HG02623 (cell line): ENCODE data around the gene FSTL3.
"Not testable (repeated sequence)": the region's sequence is repeated elsewhere in the genome, so short reads cannot be mapped to it uniquely, and the experiment has no call there.

Source experiments
- ATAC-seq: cut with Tn5 transposase; IDR thresholded peaks from one replicate; pipeline ENCODE4 v1.9.1; 2021; ENCODE audit warnings: moderate library complexity; ENCODE audit not compliant: unreplicated experiment

The FSTL3 gene

GRCh38 chr19:660793-661426, 15.3 kb upstream of the FSTL3 start:
- no peak for ATAC-seq

GRCh38 chr19:661427-662196, 14.6 kb upstream of the FSTL3 start:
- ATAC-seq = no peak

- peak; percentile 11 for ATAC-seq
These were observed 13.8 kb upstream of the FSTL3 start for GRCh38 chr19:662207-662961.

DNA sequence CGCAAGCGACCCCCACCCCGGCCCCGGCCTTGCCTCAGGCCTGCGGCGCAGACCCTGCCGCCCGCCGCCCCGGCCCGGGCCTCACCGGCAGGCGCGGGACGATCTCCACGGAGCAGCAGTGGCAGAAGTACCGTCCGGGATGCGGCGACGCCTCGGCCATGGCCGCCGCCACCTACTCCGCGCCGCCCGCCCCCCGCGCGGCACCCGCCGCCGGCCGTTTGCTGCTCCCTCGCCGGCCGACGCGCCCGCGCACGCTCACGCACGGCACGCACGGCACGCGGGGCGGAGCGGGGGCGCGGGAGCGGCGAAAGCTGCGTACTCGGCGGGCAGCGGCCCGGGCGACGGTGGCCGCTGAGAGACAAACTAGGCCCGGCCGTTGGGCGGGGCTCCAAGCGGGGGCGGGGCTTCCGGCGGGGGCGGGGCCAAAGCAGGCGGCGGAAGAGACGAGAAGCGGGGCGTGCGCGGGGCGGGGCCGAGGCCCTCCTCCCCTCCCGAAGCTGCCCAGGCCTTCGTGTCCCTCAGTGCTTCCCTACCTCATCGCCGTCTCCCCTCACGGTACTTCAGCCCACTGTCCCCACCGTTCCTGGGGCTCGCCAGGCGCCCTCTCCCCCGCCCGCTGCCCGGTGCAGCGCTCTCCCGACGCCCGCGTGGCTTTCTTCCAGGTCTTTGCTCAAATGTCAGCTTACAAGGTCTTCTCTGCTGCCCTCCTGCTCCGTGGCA, 13.1 kb upstream of the FSTL3 start, which contains the start of gene RNF126:
Gene RNF126 (minus strand): TSS at position 253 of the 720 bp plus-strand sequence. CDS start 93 bp downstream, at position 160.
- ATAC-seq = peak; percentile 60

DNA sequence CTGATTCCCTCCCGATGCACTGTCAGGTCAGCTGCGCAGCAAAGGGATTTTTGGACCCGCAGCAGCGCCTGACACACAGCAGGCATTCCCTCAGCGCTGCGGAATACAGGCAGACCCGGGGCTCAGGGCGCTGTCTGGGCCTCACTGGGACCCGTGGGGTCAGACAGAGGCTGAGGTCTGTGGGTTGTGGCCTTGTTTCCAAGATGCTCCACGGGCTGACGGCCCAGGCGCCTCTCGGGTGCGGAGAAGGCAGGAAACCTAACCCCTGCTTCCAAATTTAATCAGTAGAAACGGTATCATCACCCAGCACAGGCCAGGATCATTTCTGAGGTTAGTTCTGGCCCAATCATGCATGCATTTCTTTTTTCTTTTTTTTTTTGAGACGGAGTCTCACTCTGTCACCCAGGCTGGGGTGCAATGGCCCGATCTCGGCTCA, 12.5 kb upstream of the FSTL3 start:
- ATAC-seq = no peak

GRCh38 chr19:664913-665443, 11.2 kb upstream of the FSTL3 start:
- no peak for ATAC-seq

DNA sequence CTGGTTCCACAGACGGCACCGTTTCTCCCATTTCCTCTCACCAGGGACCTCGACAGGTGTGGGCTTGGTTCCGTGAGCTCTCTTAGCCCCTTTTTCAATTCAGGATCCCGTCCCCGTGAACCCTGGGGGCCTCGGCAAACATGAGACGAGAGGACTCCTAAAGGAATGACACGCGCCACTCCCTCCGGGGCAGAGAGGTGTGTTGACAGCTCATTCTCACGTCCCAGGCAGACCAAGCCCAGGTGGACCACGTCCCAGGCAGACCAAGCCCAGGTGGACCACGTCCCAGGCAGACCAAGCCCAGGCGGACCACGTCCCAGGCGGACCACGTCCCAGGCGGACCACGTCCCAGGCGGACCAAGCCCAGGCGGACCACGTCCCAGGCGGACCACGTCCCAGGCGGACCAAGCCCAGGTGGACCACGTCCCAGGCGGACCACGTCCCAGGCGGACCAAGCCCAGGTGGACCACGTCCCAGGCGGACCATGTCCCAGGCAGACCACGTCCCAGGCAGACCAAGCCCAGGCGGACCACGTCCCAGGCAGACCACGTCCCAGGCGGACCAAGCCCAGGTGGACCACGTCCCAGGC, 9.1 kb upstream of the FSTL3 start:
- ATAC-seq = not testable (repeated sequence)

DNA sequence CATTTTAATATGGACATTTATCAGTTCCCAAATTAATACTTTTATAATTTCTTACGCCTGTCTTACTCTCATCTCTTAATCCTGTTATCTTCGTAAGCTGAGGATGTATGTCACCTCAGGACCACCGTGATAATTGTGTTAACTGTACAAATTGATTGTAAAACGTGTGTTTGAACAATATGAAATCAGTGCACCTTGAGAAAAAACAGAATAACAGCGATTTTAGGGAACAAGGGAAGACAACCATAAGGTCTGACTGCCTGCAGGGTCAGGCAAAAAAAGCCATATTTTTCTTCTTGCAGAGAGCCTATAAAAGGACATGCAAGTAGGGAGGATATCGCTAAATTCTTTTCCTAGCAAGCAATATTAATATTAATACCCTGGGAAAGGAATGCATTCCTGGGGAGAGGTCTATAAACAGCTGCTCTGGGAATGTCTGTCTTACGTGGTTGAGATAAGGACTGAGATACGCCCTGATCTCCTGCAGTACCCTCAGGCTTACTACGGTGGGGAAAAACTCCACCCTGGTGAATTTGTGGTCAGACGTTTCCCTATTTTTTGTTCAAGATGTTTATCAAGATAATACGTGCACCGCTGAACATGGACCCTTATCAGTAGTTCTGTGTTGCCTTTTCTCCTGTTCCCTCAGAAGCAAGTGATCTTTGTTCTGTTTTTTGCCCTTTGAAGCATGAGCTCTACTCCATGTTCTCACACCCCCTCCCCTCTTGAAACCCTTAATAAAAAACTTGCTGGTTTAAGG, 7.3 kb upstream of the FSTL3 start:
- not testable (repeated sequence) for ATAC-seq

GRCh38 chr19:670609-671075, 5.5 kb upstream of the FSTL3 start:
- no peak for ATAC-seq

DNA sequence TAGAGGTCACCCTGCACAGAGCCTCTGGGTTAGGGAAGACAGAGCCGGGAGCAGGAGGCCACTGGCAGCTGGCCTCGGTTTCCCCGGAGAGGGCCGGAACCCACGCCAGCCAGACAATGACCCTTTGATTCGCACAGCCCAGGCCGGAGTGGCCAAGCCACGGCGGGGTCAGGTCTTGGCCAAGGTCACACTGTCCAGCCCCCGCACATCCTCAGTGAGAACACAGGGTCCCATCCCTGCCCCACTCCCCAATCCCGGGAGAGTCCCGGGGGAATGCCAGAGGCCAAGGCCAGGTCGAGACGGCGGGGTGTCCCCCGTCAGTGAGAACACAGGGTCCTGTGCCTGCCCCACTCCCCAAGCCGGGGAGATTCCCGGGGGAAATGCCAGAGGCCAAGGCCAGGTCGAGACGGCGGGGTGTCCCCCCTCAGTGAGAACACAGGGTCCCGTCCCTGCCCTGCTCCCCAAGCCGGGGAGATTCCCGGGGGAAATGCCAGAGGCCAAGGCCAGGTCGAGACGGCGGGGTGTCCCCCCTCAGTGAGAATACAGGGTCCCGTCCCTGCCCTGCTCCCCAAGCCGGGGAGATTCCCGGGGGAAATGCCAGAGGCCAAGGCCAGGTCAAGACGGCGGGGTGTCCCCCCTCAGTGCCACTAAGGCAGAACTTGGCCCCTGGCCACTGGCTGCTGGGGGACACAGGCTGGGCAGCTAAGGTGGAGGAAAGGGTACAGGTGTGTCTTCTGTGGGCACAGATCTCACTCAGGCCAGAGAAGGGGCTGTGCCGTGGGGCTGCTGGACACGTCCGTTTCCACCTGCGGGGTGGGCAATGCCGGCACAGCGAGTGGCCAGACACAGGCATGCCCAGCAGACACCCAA, 1.7 kb upstream of the FSTL3 start:
- ATAC-seq = no peak

- no peak for ATAC-seq
These were observed 219 bp upstream of the FSTL3 start for GRCh38 chr19:676007-676338.

- no peak for ATAC-seq
These were observed 1.0 kb downstream of the FSTL3 start for GRCh38 chr19:677201-677600.

GRCh38 chr19:677601-678436, 1.6 kb downstream of the FSTL3 start:
- ATAC-seq = no peak

DNA sequence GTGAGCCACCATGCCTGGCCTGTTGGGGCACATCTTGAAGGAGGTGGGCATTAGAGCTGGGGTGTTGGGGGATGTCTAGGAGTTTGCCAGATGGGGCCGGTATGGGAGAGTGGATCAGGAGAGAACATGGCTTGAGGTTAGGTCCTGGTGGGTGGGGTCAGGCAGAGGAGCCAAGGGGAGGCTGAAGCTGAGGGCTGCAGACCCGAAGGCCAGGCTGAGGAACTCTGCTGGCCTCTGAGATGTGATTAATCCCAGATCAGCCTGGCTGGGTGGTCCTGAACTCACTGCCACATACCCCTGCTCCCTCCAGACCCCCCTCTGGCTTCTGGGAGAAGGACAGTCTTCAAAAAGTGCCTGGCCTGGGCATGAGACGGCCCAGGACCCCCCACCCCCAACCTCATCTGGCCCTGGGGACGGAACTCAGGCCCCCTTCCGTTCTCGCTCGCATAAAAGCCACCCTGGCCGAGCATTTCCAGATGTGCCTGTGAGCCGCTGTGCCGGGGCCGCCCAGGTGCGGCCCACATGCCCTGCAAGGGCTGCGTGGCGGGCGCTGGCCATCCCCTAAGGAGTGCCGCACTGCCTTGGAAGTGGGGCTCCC, 2.7 kb downstream of the FSTL3 start:
- ATAC-seq = no peak

GRCh38 chr19:679418-680286, 3.5 kb downstream of the FSTL3 start:
- peak; percentile 8 for ATAC-seq

DNA sequence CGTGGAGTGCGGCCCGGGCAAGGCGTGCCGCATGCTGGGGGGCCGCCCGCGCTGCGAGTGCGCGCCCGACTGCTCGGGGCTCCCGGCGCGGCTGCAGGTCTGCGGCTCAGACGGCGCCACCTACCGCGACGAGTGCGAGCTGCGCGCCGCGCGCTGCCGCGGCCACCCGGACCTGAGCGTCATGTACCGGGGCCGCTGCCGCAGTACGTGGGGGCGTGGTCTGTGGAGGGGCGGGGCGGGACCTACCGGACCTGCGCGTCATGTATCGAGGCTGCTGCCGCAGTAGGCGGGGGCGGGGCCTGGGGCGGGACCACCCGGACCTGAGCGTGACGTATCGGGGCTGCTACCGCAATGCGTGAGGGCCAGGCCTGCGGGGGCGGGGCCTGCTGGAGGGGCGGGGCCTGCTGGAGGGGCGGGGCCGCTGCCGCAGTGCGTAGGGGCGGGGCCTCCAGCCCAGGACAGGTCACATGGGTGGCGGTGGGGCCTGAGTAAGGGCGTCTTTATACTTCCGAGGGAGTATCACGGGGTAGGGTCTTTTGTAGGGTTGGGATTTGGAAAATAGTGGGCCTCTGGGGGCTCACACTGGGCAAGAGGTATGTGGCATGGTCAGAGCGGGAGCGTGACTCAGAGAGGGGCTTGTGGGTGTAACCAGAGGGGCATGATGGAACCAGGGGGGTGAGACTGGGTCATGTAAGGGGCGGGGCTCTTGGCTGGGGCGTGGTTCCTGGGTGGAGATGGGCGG, 4.3 kb downstream of the FSTL3 start:
- peak; percentile 56 for ATAC-seq
